Measurements from ENCODE around the gene INCA1.

Gene INCA1

DNA sequence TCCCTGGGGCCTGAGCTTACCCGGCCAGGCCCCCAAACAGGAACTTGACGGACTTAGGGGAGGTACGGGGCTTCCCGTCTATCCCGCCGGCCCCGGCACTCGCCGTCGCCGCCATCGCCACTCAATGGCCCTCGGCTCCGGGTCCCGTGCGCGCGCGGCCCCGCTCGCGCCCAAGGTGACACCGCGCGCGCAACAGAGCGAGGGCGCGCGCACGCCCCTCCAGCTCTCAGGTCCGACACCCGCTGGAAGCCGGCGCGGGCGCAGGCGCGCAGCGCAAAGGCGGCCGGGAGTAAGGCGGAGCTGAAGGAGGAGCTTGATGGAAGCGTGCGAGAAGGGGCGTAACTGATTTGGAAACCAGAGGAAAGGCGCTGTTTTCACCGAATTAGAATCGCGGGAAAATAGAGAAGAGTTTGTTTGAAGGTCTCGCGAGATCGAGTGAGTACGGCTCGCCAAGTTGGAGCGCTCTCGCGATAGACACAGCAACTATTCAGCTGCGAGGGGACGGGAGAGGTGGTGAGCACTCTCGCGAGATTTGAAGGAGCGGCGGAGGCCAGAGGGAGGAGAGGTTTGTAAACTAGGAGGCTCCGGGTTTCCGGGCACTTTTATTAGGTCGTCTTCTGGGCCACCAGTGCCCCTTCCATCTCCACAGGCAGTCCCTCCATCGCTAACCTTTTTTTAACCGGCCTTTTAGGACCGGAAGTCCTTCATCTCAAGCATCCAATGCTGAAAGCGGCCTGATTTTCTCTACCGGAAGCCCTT lies 57.3 kb downstream of the INCA1 start, which contains the start of the genes RNF167 and SLC25A11:
Gene RNF167, plus strand, starts transcription at position 473 of the 759 bp plus-strand sequence. CDS start 642 bp downstream, outside the sequence.
Gene SLC25A11, minus strand, starts transcription at position 251 of the 759 bp plus-strand sequence. Its CDS starts 136 bp downstream, at position 115.
- TF ChIP-seq, protein P1, sequence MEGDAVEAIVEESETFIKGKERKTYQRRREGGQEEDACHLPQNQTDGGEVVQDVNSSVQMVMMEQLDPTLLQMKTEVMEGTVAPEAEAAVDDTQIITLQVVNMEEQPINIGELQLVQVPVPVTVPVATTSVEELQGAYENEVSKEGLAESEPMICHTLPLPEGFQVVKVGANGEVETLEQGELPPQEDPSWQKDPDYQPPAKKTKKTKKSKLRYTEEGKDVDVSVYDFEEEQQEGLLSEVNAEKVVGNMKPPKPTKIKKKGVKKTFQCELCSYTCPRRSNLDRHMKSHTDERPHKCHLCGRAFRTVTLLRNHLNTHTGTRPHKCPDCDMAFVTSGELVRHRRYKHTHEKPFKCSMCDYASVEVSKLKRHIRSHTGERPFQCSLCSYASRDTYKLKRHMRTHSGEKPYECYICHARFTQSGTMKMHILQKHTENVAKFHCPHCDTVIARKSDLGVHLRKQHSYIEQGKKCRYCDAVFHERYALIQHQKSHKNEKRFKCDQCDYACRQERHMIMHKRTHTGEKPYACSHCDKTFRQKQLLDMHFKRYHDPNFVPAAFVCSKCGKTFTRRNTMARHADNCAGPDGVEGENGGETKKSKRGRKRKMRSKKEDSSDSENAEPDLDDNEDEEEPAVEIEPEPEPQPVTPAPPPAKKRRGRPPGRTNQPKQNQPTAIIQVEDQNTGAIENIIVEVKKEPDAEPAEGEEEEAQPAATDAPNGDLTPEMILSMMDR (conservative IDR thresholded peaks at IDR 0.05; ENCODE audit: low read length): no peak
- H3K4me3 ChIP-seq (ENCODE audit: low read length): peak within 1 kb of the TSS; percentile 89
- peak; percentile 100 for DNase-seq (ENCODE audit: low read depth)

DNA sequence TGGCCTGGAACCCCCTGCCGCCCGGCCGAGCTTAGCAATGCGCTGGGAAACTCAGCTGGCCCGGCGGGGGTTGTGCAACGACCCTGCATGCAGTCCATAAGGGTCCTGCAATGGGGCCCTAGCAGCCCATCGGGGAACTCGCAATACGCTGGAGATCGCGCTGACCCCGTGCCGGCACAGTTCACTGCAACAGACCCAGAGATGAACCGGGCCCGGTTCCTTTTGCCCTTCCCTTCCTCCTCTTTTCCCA lies 57.9 kb downstream of the INCA1 start:
- TF ChIP-seq, protein P1 (conservative IDR thresholded peaks at IDR 0.05; ENCODE audit: low read length): no peak
- DNase-seq (ENCODE audit: low read depth): no peak
- H3K4me3 ChIP-seq (ENCODE audit: low read length): peak overlapping the region; percentile 89

DNA sequence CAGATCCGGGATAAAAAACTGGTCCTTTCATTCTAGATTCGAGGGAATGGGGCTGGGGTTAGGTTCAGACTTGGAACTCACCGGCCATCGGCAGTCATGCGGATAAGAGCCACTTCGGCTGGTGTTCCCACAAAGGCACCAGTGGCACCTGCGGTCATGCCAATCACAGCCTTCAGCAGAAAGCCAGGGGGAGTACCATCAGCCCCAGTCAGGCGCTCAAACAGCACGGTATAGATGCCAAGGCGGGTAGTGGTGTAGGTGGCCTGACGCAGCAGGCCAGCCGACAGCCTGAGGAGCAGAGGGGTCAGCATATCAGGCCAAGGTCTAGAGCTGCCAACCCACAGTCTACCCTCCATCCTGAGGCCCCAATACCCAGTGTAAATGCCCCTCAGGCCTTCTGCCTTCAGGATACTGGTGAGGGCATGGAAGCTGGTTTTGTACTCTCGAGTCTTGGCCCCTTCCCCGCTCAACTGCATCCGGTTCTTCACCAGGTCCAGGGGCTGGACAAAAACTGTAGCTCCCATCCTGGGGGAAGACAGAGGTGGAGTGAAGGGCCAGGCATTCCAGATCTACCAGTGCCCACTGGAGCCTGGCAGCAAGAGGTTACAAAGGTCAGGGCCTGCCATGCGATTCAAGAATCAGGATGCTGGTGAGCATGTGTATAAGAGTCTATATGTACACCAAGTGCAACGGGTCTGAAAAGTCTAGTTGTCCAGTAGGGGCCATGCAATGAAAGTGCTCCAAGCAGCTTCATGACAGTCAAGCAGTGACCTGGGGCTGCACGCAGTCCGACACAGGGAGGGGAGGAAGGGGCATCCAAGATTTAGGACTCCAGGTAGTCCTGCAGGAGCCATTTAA lies 58.4 kb downstream of the INCA1 start:
- H3K4me3 ChIP-seq (ENCODE audit: low read length): peak overlapping the region; percentile 89
- DNase-seq (ENCODE audit: low read depth): no peak
- TF ChIP-seq, protein P1 (conservative IDR thresholded peaks at IDR 0.05; ENCODE audit: low read length): no peak; the same call in 1 of the 2 replicates
